ENCODE measurements around the gene SLC2A3.

- TF ChIP-seq SIN3A (IDR thresholded peaks at IDR 0.05; ENCODE audit: borderline replicate concordance, insufficient read depth, low read length) (no peak), POLR2AphosphoS5 (IDR thresholded peaks at IDR 0.05; ENCODE audit: low read depth, low read length) (no peak), REST (IDR thresholded peaks at IDR 0.05; ENCODE audit: insufficient read depth in 1 of 2, low read depth in 2 of 2, low read length in 2 of 2) (no peak), TAF1 (IDR thresholded peaks at IDR 0.05; ENCODE audit: borderline replicate concordance, insufficient read depth, low read length) (no peak)
Observed at GRCh38 chr12:7923241-7924236, 12.4 kb downstream of the SLC2A3 start.

Data from PFSK-1 (cell line).